Astrocyte (in vitro differentiated cells and primary cell): ENCODE measurements around the gene C1QC.

Experiments
- EZH2 ChIP-seq: IDR thresholded peaks from 2 replicates; pipeline ENCODE4 v1.6.1; 2012; ENCODE audit warnings: mild to moderate bottlenecking, low read length, inconsistent platforms; ENCODE audit not compliant: insufficient read depth
- TF ChIP-seq, protein P1 (sequence below): IDR thresholded peaks from 2 replicates; pipeline ENCODE4 v1.5.1; 2011; ENCODE audit warnings: low read depth, mild to moderate bottlenecking, inconsistent platforms, low read length, moderate library complexity; ENCODE audit not compliant: insufficient read depth

- TF ChIP-seq, protein P1, sequence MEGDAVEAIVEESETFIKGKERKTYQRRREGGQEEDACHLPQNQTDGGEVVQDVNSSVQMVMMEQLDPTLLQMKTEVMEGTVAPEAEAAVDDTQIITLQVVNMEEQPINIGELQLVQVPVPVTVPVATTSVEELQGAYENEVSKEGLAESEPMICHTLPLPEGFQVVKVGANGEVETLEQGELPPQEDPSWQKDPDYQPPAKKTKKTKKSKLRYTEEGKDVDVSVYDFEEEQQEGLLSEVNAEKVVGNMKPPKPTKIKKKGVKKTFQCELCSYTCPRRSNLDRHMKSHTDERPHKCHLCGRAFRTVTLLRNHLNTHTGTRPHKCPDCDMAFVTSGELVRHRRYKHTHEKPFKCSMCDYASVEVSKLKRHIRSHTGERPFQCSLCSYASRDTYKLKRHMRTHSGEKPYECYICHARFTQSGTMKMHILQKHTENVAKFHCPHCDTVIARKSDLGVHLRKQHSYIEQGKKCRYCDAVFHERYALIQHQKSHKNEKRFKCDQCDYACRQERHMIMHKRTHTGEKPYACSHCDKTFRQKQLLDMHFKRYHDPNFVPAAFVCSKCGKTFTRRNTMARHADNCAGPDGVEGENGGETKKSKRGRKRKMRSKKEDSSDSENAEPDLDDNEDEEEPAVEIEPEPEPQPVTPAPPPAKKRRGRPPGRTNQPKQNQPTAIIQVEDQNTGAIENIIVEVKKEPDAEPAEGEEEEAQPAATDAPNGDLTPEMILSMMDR = no peak
- no peak for TF ChIP-seq EZH2
Observed at GRCh38 chr1:22608361-22608760, 35.1 kb upstream of the C1QC start.
